NCI-H510A treated with DMSO at 0.1 percent for 48 hours (cell line): ENCODE results near the gene ZNF169.
"Not testable (repeated sequence)": the region's sequence is repeated elsewhere in the genome, so short reads cannot be mapped to it uniquely, and the experiment has no call there.

ENCODE experiments used
- DNase-seq: peaks from one replicate; lab custom pipeline; 2025; lab: John Stamatoyannopoulos, UW

The ZNF169 gene

DNA sequence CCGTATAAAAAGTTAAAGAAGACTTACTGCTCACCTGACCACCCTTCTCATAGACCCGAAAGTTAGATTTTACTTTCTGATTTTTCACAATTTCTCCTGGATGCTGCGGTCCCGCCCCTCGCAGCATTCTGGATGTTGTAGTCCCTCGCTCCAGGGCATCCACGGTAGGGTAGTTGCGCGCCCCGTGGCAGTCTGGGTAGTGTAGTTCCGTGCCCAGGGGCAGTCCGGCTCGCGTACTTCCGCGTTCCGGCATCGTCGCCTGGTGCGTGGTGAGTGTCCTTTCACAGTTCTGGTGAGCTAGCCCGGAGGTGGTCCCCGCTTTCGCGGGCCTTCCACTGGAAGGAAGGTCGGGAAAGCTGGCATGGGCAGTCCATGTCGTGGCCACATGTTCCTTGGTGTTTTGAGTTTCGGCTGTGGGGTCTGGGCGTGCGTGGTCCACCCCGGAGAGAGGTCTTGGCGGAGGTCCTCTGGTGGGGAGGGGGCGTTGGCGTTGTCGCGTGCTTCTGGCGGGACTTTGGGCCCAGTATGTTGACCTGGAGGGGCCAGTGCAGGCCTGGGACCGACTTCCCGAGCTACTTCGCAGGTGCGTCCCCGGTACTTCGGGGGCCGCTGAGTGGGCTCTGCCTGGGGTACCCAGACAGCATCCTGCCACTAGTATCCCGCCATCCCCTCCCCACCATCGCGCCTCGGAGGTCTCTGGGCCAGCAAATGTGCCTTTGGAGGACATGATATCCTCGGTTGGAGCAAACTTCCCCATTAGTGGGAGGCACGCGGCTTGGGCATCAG is at the start of gene ZNF169:
Gene ZNF169 (plus strand): TSS at position 222 of the 786 bp plus-strand sequence. CDS start 19,515 bp downstream, outside the sequence.
- DNase-seq, result peak; percentile 81

DNA sequence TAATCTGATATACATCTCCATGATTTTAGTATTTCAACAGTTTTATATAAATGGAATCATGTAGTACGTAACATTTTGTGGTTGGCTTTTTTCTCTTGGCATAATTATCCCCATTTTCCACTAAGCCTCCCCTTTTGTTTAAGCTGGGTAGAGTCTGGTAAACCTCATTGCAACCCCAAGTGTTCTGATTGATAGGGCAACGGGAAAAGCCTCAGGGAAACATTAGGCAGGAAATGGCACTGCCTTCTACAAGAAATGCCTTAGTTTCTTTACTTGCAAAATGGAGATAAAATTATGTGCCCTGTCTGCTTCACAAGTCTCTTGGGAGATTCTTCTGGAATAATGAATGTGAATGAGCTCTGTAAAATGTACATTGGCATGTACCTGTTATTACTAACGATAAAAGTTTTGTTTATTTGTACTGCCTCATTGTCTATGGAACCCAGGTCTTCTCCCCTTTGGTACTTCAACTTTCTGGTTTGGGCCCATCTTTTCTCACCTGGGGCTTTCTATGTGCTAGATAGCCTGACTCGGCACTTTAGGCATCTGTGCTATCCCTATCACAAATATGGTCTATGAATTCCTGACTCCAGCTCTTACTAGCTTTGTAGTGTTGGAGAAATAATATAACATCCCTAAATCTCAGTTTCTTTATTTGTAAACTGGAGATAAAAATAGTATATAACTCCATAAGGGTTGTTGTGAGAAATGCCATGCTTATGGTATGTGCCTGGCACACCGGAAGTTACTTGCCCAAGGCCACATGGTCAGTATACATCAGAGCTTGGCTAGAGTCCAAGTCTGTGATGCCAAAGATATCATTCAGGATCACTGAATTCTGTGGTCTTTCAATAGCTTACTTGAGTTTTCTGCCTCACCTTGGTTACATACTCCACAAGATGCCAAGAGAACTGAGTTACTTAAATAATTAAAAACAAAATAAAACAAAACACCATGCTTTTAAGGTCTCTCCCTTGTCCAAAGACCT is 48.2 kb upstream of the ZNF169 start:
- no peak for DNase-seq

DNA sequence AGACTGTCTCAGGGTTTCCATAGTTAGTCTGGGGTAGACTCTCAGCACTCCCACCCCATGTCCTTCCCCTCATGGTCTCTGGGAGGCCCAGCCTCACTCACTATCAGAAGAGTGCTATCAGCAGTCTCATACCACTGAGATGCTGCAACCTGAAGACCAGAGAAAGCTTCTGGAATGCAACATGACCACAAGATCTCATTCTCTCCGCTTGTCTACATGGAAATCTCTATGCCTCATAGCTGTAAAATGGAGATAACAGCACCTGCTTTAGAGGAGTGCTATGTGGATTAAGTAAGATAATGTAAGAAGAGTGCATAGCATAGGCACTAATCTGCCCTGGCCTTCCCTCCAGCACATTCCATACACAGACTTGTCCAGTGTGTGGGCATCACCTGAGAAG is 47.0 kb upstream of the ZNF169 start:
- no peak for DNase-seq

- no peak for DNase-seq
Observed at GRCh38 chr9:94212531-94212930, 46.6 kb upstream of the ZNF169 start.

DNA sequence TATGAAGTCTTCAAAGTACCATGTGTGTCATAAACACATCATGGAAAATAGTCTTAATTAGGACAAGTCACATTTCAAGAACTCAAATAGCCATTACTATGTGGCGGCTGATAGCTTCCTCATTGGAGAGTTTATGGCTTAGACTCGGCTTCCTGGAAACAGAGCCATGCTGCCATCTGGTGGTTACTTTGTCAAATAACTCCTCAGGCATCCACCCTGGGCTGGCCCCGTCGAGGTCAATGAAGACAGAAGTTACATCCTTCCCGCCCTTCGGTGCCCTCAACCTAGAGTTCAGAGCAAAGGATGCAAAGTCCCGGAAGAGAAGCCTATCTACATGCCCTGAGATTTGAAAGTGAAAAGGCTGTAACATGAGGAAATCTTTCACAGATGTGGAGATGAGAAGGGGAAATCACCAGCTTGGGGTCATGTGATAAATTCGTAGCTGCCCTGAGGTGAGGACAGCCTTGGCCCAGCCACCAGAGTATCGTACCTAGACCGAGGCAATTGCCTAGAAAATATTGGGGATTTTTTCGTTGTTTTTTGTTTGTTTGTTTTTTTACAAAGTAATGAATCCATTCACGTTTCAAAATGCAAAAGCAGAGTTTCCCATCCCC is 45.5 kb upstream of the ZNF169 start:
- peak; percentile 76 for DNase-seq

GRCh38 chr9:94222870-94223269 is 36.2 kb upstream of the ZNF169 start:
- no peak for DNase-seq

DNA sequence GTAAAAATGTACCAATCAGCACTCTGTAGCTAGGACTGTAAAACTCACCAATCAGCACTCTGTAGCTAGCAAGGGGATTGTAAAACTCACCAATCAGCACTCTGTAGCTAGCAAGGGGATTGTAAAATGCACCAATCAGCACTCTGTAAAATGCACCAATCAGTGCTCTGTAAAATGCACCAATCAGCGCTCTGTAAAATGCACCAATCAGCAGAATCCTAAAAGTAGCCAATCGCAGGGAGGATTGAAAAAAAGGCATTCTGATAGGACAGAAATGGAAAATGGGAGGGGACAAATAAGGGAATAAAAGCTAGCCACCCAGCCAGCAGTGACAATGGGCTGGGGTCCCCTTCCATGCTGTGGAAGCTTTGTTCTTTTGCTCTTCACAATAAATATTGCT is 33.7 kb upstream of the ZNF169 start:
- not testable (repeated sequence) for DNase-seq

GRCh38 chr9:94228616-94229015 is 30.5 kb upstream of the ZNF169 start:
- DNase-seq, result no peak

- DNase-seq, result no peak
Observed at GRCh38 chr9:94232428-94232827, 26.7 kb upstream of the ZNF169 start.

DNA sequence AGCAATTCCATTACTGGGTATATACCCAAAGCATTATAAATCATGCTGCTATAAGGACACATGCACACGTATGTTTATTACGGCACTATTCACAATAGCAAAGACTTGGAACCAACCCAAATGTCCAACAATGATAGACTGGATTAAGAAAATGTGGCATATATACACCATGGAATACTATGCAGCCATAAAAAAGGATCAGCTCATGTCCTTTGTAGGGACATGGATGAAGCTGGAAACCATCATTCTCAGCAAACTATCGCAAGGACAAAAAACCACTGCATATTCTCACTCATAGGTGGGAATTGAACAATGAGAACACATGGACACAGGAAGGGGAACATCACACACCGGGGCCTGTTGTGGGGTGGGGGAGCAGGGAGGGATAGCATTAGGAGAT is 18.0 kb upstream of the ZNF169 start:
- DNase-seq, result not testable (repeated sequence)

- no peak for DNase-seq
Observed at GRCh38 chr9:94245651-94246050, 13.4 kb upstream of the ZNF169 start.

DNA sequence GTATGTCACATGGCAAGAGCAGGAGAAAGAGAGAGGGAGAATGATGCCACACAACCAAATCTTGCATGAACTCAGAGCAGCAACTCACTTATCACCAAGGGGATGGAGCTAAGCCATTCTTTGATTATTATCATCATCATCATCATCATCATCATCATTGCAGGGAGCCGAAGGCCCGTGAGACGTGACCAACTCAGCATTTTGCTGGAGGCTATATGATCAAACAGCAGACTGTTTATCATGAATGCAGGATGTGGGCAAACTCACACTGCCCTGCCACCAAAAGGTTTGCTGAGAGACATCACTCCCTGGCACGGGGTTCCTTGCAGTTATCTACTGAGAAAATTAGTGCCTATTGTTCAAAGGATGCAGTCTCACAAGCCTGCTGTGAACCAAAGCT is 8.6 kb upstream of the ZNF169 start:
- no peak for DNase-seq

- DNase-seq, result no peak
Observed at GRCh38 chr9:94256007-94256406, 3.1 kb upstream of the ZNF169 start.

GRCh38 chr9:94265626-94266402 is 6.7 kb downstream of the ZNF169 start:
- not testable (repeated sequence) for DNase-seq

- no peak for DNase-seq
Observed at GRCh38 chr9:94269264-94269663, 10.2 kb downstream of the ZNF169 start.

- DNase-seq, result no peak
Observed at GRCh38 chr9:94270009-94270408, 10.9 kb downstream of the ZNF169 start.

DNA sequence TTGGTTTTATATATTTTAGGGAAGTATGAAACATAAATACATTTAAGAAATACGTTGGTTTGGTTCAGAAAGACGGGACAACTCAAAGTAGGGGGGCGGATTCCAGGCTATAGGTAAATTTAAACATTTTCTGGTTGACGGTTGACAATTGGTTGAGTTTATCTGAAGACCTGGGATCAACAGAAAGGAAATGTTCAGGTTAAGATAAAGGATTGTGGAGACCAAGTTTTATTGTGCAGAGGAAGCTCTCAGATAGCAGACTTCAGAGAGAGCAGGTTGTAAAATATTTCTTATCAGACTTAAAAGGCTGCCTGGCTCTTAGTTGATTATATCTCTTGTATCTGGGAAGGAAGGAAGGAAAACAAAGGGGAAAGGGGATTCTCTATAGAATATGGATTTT is 17.9 kb downstream of the ZNF169 start:
- DNase-seq, result not testable (repeated sequence)

DNA sequence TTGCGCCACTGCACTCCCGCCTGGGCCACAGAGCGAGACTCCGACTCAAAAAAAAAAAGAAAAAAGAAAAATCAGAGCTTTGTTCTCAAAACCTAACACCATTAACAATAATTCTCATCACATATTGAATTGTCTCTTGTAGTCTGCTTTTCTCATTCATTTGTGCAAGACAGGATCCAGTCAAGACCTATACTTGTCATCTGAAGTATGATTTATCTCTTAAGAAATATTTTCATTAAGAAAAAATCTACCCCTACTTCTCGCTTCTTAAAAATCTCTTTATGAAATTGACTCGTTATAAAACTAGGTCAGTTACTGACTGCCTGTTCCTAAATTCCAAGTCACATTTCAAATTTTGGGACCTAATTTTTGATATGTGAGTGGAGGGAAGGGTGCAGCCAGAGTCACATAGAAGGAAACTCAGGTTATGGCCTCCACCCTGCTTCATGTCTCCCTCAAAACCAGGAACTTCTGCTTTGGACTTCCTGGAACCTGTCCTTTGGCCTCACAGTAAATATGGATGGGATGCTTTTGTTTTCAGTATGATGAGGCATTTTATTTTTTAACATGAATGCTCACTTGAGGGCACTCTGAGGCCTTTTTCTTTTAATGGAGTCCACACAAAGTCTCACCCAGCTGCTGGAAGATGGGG is 18.9 kb downstream of the ZNF169 start:
- DNase-seq, result no peak

DNA sequence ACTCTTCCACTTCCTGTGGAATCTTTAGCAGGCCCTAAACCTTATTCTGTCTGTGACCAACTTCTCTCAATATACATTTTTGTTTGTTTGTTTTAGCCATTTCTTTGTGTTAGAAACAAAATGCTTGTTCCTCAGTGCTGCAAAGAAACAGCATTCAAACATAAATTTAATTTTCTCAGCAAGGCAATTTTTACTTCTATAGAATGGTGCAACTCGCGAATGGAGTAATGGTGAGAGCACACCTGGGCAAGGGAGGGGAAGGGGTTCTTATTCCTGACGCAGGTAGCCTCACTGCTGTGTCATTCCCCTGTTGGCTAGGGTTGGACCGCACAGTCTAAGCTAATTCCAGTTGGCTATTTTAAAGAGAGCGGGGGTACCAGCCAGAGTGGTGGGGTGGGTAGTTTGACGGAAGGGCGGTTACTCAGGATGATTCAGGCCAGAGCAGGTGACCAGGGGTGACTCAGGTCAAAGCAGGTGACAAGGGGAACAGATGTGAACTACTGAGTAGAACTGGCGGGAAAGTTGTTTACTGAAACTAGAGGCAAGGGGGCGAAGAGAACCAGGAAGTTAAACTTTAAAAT is 21.4 kb downstream of the ZNF169 start:
- no peak for DNase-seq

GRCh38 chr9:94281101-94281500 is 22.0 kb downstream of the ZNF169 start:
- no peak for DNase-seq

DNA sequence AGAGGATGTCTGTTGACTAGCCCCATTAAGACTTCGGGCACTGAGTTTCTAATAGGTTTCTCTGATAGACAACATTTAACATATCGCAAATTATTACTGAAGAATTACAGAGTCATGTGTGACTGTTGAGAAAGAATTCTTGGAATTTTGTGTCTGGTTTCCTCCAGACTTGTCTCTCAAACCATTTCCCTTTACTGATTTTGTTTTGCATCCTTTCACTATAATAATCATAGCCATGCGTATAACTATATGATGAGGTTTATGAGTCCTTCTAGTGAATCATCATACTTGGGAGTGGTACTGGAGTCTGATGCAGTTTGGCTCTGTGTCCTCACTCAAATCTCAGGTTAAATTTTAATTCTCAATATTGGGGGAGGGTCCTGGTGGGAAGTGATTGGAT is 27.0 kb downstream of the ZNF169 start:
- DNase-seq, result no peak
